T-helper 1 cell treated with Interleukin-12 subunit alpha and Interleukin-12 subunit beta and Interleukin-4 antibody, amounts not matched to agents 30 ng/mL and 1 ng/mL, for 36 hours (primary cell): ENCODE data around the gene RPS3. TPM values are rescaled to one million over a fixed set of nuclear protein-coding genes. Genes with fewer than 3 reads are reported as not detected.
"Not testable (repeated sequence)": the region's sequence is repeated elsewhere in the genome, so short reads cannot be mapped to it uniquely, and the experiment has no call there.

Source experiments
- intact Hi-C: fragments of 100-400 bp; cut with micrococcal nuclease; formaldehyde crosslinking; loops from one replicate; pipeline ENCODE4 v1.15.1; 2024
- total RNA-seq: library from RNA; stranded (reverse); gene quantifications from 2 replicates; pipeline ENCODE4 v1.2.3, GENCODE V29; 2022

The RPS3 gene
- total RNA-seq, 1 donor from 2014 or later, result 2,564 TPM

- intact Hi-C loops, result not testable (repeated sequence)
Observed at GRCh38 chr11:75378776-75379175, 20.5 kb upstream of the RPS3 start.

- intact Hi-C loops, result loop anchor here (5.0 kb wide), 2 partner anchors 38 to 238 kb away; no protein-coding TSS in a partner anchor
Observed at GRCh38 chr11:75380245-75380644, 19.1 kb upstream of the RPS3 start.

- intact Hi-C loops, result loop anchor here (5.0 kb wide), 2 partner anchors 39 to 239 kb away; no protein-coding TSS in a partner anchor
Observed at GRCh38 chr11:75380716-75381420, 18.4 kb upstream of the RPS3 start.

- intact Hi-C loops, result loop anchor here (5.0 kb wide), 2 partner anchors 41 to 241 kb away; no protein-coding TSS in a partner anchor
Observed at GRCh38 chr11:75383246-75383645, 16.1 kb upstream of the RPS3 start.

DNA sequence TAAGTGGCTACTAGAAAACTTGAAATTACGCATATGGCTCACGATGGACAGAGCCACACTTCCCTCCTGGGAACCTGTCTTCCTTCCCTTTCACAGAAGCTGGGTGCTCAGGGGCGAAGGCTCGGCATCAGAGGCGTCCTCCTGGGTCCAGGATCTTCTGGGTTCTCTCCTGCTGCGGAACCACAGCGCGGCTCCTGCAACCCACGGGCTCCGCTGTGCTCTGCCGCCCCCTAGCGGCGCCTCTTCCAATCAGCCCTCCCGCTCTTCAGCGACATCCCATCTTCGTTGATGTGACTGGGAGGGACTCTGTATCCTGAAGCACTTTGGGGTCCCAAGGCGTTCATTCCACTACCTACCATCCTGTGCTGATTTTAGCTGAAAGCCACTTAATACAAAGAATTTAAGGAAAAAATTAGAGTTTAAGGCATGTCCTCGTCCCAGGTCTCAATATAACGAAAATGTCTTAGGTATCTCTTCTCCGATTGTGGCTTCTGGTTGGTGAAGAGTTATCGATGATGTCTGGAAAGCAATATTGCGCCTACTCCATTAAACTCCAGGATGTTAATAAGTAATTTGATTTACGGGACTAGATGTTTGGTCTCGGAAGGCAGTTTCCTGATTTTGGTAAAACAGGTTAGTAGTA lies 14.8 kb upstream of the RPS3 start:
- intact Hi-C loops, result loop anchor here (1.0 to 5.0 kb wide), 7 partner anchors 32 to 242 kb away; no protein-coding TSS in a partner anchor

- intact Hi-C loops, result no loop called here
Observed at GRCh38 chr11:75386942-75387630, 12.2 kb upstream of the RPS3 start.

DNA sequence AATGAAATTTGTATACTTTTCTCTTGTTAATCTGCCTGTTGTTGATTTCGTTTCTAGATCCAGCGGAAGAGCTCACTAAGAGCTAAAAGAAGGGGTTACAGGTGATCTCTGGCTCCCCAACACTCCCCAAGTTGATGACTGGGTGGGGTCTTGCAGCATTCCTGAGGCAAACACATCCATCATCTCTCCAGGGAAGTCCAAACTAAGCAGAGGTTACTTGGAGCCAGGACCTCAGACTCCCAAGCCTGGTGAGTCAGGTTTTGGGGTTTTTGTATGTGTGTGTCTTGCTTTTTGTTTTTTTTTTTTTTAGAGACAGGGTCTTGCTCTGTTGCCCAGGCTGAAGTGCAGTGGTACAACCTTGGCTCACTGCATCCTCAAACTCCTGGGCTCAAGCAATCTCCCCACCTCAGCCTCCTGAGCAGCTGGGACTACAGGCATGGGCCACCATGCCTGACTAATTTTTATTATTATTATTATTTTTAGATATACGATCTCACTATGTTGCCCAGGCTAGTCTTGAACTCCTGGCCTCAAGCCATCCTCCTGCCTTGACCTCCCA lies 11.5 kb upstream of the RPS3 start:
- intact Hi-C loops, result loop anchor here (1.0 to 2.0 kb wide), 8 partner anchors 11 to 479 kb away; partner anchors contain the start of gene RPS3

- intact Hi-C loops, result loop anchor here (1.0 to 2.0 kb wide), 8 partner anchors 11 to 479 kb away; partner anchors contain the start of gene RPS3
Observed at GRCh38 chr11:75388386-75389275, 10.7 kb upstream of the RPS3 start.

DNA sequence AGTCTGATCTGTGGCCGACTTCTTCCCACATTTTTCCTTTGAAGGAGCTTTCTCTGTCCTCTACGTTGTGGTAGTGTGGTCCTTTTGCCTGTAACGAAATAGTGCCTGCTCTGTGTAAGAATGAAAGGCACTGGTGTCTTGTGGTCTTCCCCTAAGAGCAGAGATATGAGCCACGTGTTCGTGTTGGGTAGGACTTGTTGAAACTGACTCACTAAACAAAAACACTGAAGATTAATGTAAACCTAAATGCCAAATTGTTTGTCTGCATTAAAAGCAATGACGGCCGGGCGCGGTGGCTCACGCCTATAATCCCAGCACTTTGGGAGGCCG lies 10.1 kb upstream of the RPS3 start:
- intact Hi-C loops, result loop anchor here (2.0 kb wide), 1 partner anchor 190 kb away; no protein-coding TSS in a partner anchor

- intact Hi-C loops, result loop anchor here (2.0 kb wide), 1 partner anchor 189 kb away; no protein-coding TSS in a partner anchor
Observed at GRCh38 chr11:75389925-75390324, 9.4 kb upstream of the RPS3 start.

DNA sequence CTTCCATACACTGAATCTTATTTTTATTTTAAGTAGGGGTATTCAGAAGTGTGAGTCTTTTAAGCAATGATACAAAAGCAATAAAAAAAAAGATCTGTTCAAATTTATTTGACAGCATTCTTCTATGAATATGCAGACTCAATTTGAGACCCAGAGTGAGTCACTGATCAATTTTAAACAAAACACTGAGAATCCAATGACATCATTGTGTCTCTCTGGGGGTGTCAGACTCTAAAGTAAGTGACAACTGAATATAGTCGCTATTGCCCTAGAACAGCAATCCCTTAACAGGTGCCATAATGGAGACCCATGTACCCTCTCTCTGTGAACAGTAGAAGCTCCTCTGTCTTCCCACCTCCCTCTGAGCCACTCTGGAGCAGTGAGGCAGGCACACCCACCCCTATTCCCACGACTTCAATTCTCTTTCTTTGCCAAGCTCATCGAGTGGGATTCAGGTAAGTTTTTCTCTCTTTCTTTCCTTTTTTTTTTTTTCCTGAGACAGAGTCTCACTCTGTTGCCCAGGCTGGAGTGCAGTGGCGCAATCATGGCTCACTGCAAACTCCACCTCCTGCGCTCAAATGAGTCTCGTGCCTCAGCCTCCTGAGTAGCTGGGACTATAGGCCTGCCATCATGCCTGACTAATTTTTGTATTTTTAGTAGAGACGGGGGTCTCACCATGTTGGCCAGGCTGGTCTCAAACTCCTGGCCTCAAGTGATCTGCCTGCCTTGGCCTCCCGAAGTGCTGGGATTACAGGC lies 5.1 kb upstream of the RPS3 start:
- intact Hi-C loops, result no loop called here

- intact Hi-C loops, result loop anchor here (1.0 to 2.0 kb wide), 8 partner anchors 11 to 450 kb away; partner anchors contain the start of genes NEU3, SERPINH1, SPCS2 and UVRAG
Observed at GRCh38 chr11:75398906-75399305, 412 bp upstream of the RPS3 start.

DNA sequence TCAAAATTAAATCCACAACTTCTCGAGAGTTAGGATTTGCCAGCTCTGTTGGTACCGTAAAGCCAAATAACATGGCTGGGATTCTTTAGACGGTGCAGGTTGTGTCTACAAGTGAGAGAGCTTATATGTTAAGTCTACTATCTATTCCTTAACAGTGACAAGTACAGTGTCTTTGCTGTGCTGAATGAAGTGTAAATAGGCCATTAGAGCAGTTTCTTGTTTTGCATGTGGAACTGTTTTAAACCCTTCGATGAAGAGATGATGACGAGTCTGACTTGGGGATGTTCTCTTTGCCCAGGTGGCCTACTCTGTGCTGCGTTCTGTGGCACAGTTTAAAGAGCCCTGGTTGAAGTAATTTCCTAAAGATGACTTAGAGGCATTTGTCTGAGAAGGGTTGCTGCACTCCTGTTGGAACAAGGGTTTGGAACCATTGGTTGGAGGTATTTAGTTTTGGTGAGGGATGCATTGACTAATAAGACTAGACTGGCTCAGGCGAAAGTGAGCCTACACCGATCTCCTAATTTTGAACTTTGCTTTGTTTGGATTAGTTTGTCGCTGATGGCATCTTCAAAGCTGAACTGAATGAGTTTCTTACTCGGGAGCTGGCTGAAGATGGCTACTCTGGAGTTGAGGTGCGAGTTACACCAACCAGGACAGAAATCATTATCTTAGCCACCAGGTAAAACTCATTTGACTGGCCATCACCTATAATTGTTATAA lies 988 bp downstream of the RPS3 start:
- intact Hi-C loops, result no loop called here

- intact Hi-C loops, result no loop called here
Observed at GRCh38 chr11:75402002-75402773, 2.9 kb downstream of the RPS3 start.

GRCh38 chr11:75403037-75403436 lies 3.7 kb downstream of the RPS3 start:
- intact Hi-C loops, result no loop called here

- intact Hi-C loops, result no loop called here
Observed at GRCh38 chr11:75403983-75404658, 4.8 kb downstream of the RPS3 start.

DNA sequence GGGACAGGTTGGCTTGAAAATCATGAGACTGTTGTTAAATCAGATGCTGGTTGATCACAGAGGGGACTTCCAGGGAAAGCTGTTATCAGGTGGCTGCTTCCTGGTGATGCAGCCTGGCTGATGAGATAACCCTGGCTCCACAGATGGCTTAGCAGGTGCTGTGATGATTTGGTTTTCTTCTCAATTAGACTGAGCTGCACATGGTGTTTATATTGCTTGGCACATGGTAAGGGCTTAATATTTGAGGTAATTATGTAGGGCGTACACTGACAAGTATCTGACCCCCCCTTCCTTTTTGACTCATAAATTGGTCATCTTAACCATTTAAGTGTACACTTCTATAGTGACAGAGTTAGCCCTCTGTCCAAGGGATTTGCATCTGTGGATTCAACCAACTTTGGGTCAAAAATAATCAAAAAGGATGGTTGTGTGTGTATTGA lies 7.0 kb downstream of the RPS3 start:
- intact Hi-C loops, result loop anchor here (5.0 kb wide), 1 partner anchor 41 kb away; no protein-coding TSS in a partner anchor

- intact Hi-C loops, result loop anchor here (1.0 to 5.0 kb wide), 2 partner anchors 38 to 123 kb away; no protein-coding TSS in a partner anchor
Observed at GRCh38 chr11:75408957-75409219, 9.6 kb downstream of the RPS3 start.
